Spleen (tissue), 11 donors: ENCODE measurements around the gene CAMK2N2. TPM values are rescaled to one million over a fixed set of nuclear protein-coding genes. Genes with fewer than 3 reads are reported as not detected.

ENCODE experiments used
- DNase-seq: peaks from one replicate; pipeline ENCODE4 v3.0.0-alpha.2; 2020
- H3K27ac ChIP-seq, 8 donors: fragments of 200-600 bp; sonication (generic) in 7 of 8; 1 replicate in 4 of 8; 2 replicates in 4 of 8; pipeline versions ENCODE4 v1.5.0 to v1.8.0; 2016 to 2021; ENCODE audit warnings: inconsistent platforms in 4 of 8, mild to moderate bottlenecking in 4 of 8, moderate library complexity in 1 of 8
- H3K27me3 ChIP-seq, 7 donors: fragments of 200-600 bp; sonication (generic) in 6 of 7; replicated peaks in 1 of 7; 1 replicate in 4 of 7; 2 replicates in 3 of 7; pipeline versions ENCODE4 v1.5.0 to v1.8.0; 2016 to 2021; ENCODE audit warnings: inconsistent platforms in 3 of 7, mild to moderate bottlenecking in 1 of 7
- H3K36me3 ChIP-seq, 6 donors: fragments of 200-600 bp; sonication (generic) in 5 of 6; 1 replicate in 4 of 6; 2 replicates in 2 of 6; pipeline versions ENCODE4 v1.5.0 to v1.8.0; 2016 to 2021; ENCODE audit warnings: inconsistent platforms in 2 of 6
- H3K4me1 ChIP-seq, 6 donors: fragments of 200-600 bp; sonication (generic) in 5 of 6; 1 replicate in 3 of 6; 2 replicates in 3 of 6; pipeline versions ENCODE4 v1.5.0 to v1.8.0; 2016 to 2021; ENCODE audit warnings: inconsistent platforms in 3 of 6
- H3K4me3 ChIP-seq, 8 donors: fragments of 200-600 bp; sonication (generic) in 7 of 8; 1 replicate in 4 of 8; 2 replicates in 4 of 8; pipeline versions ENCODE4 v1.5.0 to v1.8.0; 2016 to 2021; ENCODE audit warnings: inconsistent platforms in 4 of 8, mild to moderate bottlenecking in 4 of 8, moderate library complexity in 2 of 8
- H3K9me3 ChIP-seq, 8 donors: fragments of 200-600 bp; sonication (generic) in 7 of 8; 1 replicate in 4 of 8; 2 replicates in 4 of 8; pipeline versions ENCODE4 v1.5.0 to v1.8.0; 2016 to 2021; ENCODE audit warnings: inconsistent platforms in 4 of 8
- CTCF ChIP-seq, 11 experiments: fragments of 200-600 bp in 7 of 11; fragments of 450-650 bp in 4 of 11; sonication (generic) in 4 of 11; IDR thresholded peaks in 8 of 11; conservative IDR thresholded peaks in 3 of 11; 1 replicate in 7 of 11; 2 replicates in 4 of 11; pipeline versions ENCODE4 v1.4.0 to v1.8.0; 2016 to 2021; ENCODE audit warnings: antibody characterized with exemption in 11 of 11, inconsistent platforms in 4 of 11, mild to moderate bottlenecking in 1 of 11
- POLR2A ChIP-seq, 3 donors: fragments of 450-650 bp; IDR thresholded peaks; one replicate each; pipeline ENCODE4 v1.5.1; 2017; ENCODE audit warnings: antibody characterized with exemption in 3 of 3, mild to moderate bottlenecking in 1 of 3
- POLR2AphosphoS5 ChIP-seq, 3 donors: sonication (generic); formaldehyde crosslinking; IDR thresholded peaks; one replicate each; pipeline ENCODE4 v1.5.1; 2017; ENCODE audit warnings: antibody characterized with exemption in 3 of 3
- WGBS, 5 donors: extraction: QIAGEN DNeasy Blood & Tissue Kit in 3 of 5; methylation state at CpG; one replicate each; pipeline versions ENCODE4 v1.1.5 to v1.1.7; 2013 to 2018; 5-methylcytosine and 5-hydroxymethylcytosine counted together
- intact Hi-C: fragments of 100-400 bp; cut with DNase I; formaldehyde crosslinking; loops from one replicate; pipeline ENCODE4 v1.15.0; 2023; ENCODE audit warnings: low total_unique reads
- polyA plus RNA-seq, 3 donors: library from polyadenylated mRNA; stranded (reverse); fragments of 200-250 nt; gene quantifications; one replicate each; pipeline ENCODE4 v1.2.1, GENCODE V29; 2013
- total RNA-seq, 7 donors: library from RNA; depleted of rRNA in 3 of 7; stranded (reverse); fragments of >200 nt in 3 of 7; fragmentation: NEBNext Ultra II Directional in 4 of 7; extraction: Animal tissue kit (Norgen Biotek cat#: 25700) in 4 of 7; gene quantifications; one replicate each; pipeline versions ENCODE4 v1.1.0 to v1.2.1, GENCODE V29; 2016 to 2021
- donor health status: healthy with polysubstance abuse.
- donor health status: DM: no; HTN: no; CAD: no; lungs with moderate emphysema.
- donor health status: DM: no; HTN: no; CAD: no.
- donor health status: Bipolar disorder and iron deficiency.
- donor health status: healthy.
- donor health status: DM: no; HTN: no; CAD: no.
- donor health status: DM: yes; HTN: yes; CAD: no.

The CAMK2N2 gene
- total and polyA plus RNA-seq, 10 donors = 0.08 to 0.35 TPM; not detected in 8

- no peak for DNase-seq
- Histone ChIP-seq H3K4me3 (peak overlapping the region in 7 of 8 donors; percentile 40 to 72 (median 53)), H3K9me3 (no peaks in the 10 kb centered on the region), H3K27me3 (peaks cover 4 to 94% (median 47%) of the 10 kb centered on the region in 7 donors), H3K36me3 (no peaks in the 10 kb centered on the region), H3K27ac (no peak overlapping the region), H3K4me1 (peaks cover 8 to 28% (median 25%) of the 10 kb centered on the region in 6 donors)
- intact Hi-C loops = no loop called here
- 6 to 31% (median 9%) methylated on average over 22 to 79 of the region's 79 CpGs for WGBS, 5 donors
- TF ChIP-seq POLR2AphosphoS5 (IDR thresholded peaks at IDR 0.05) = no peak
- TF ChIP-seq CTCF (IDR thresholded peaks at IDR 0.05 in 8 of 11, conservative IDR thresholded peaks at IDR 0.05 in 3 of 11) = no peak
- TF ChIP-seq POLR2A (IDR thresholded peaks at IDR 0.05) = no peak
Observed at GRCh38 chr3:184230603-184231528, 30.5 kb downstream of the CAMK2N2 start.

GRCh38 chr3:184230081-184230602 is 31.2 kb downstream of the CAMK2N2 start:
- 0 to 3% (median 1%) methylated on average over 25 to 61 of the region's 61 CpGs; no CpG with 5 or more reads in 1 of the 5 donors for WGBS, 5 donors
- TF ChIP-seq POLR2A (IDR thresholded peaks at IDR 0.05) (no peak), POLR2AphosphoS5 (IDR thresholded peaks at IDR 0.05) (no peak), CTCF (IDR thresholded peaks at IDR 0.05 in 8 of 11, conservative IDR thresholded peaks at IDR 0.05 in 3 of 11) (no peak)
- intact Hi-C loops = no loop called here
- Histone ChIP-seq H3K27me3 (peaks cover 4 to 97% (median 47%) of the 10 kb centered on the region in 7 donors), H3K4me3 (peak overlapping the region; percentile 40 to 72 (median 52)), H3K4me1 (peaks cover 8 to 28% (median 25%) of the 10 kb centered on the region in 6 donors), H3K9me3 (no peaks in the 10 kb centered on the region), H3K36me3 (no peaks in the 10 kb centered on the region), H3K27ac (no peak overlapping the region)
- no peak for DNase-seq

GRCh38 chr3:184229394-184230080 is 31.8 kb downstream of the CAMK2N2 start, which contains the start of gene VWA5B2:
VWA5B2 (plus strand) TSS chr3:184229585; CDS start chr3:184230529, 944 bp downstream.
- DNase-seq = peak; percentile 90
- Histone ChIP-seq H3K27ac (no peak within 1 kb of the TSS), H3K9me3 (no peaks in the 10 kb centered on the region), H3K4me1 (peaks cover 8 to 28% (median 25%) of the 10 kb centered on the region in 6 donors), H3K36me3 (no peaks in the 10 kb centered on the region), H3K4me3 (peak within 1 kb of the TSS; percentile 40 to 72 (median 52)), H3K27me3 (peaks cover 4 to 96% (median 47%) of the 10 kb centered on the region in 7 donors)
- 1 to 2% (median 1%) methylated on average over 36 to 66 of the region's 66 CpGs for WGBS, 5 donors
- no peak for TF ChIP-seq POLR2A (IDR thresholded peaks at IDR 0.05)
- TF ChIP-seq POLR2AphosphoS5 (IDR thresholded peaks at IDR 0.05) = peak in 2 of 3 donors; percentile 30 to 37
- TF ChIP-seq CTCF (IDR thresholded peaks at IDR 0.05 in 8 of 11, conservative IDR thresholded peaks at IDR 0.05 in 3 of 11) = peak in 9 of 11 experiments; percentile 5 to 60 (median 42)
- intact Hi-C loops = no loop called here
